NCI-H2107 treated with DMSO at 0.1 percent for 48 hours (cell line): ENCODE data around the gene GYPC.

Source experiments
- DNase-seq: peaks from one replicate; lab custom pipeline; 2025; ENCODE audit not compliant: unreplicated experiment; lab: John Stamatoyannopoulos, UW

GYPC gene

GRCh38 chr2:126649101-126649500 is 6.9 kb upstream of the GYPC start:
- no peak for DNase-seq

- DNase-seq, result no peak
Measured at GRCh38 chr2:126650994-126651393, 5.0 kb upstream of the GYPC start.

GRCh38 chr2:126652323-126652891 is 3.6 kb upstream of the GYPC start:
- no peak for DNase-seq

GRCh38 chr2:126653109-126653508 is 2.8 kb upstream of the GYPC start:
- no peak for DNase-seq

- no peak for DNase-seq
Measured at GRCh38 chr2:126653761-126654160, 2.2 kb upstream of the GYPC start.

GRCh38 chr2:126655051-126655450 is 907 bp upstream of the GYPC start:
- DNase-seq, result no peak

- DNase-seq, result no peak
Measured at GRCh38 chr2:126656431-126657147, 631 bp downstream of the GYPC start.

- no peak for DNase-seq
Measured at GRCh38 chr2:126657148-126657635, 1.2 kb downstream of the GYPC start.

GRCh38 chr2:126657636-126658318 is 1.8 kb downstream of the GYPC start:
- no peak for DNase-seq

GRCh38 chr2:126658319-126658904 is 2.5 kb downstream of the GYPC start:
- no peak for DNase-seq

GRCh38 chr2:126658905-126659561 is 3.1 kb downstream of the GYPC start:
- no peak for DNase-seq

- DNase-seq, result no peak
Measured at GRCh38 chr2:126659562-126660467, 3.9 kb downstream of the GYPC start.

- no peak for DNase-seq
Measured at GRCh38 chr2:126660971-126661370, 5.0 kb downstream of the GYPC start.

- DNase-seq, result no peak
Measured at GRCh38 chr2:126661702-126662500, 5.9 kb downstream of the GYPC start.

- DNase-seq, result no peak
Measured at GRCh38 chr2:126662621-126663020, 6.7 kb downstream of the GYPC start.

GRCh38 chr2:126663184-126663963 is 7.4 kb downstream of the GYPC start:
- no peak for DNase-seq

GRCh38 chr2:126664234-126664633 is 8.3 kb downstream of the GYPC start:
- DNase-seq, result no peak

GRCh38 chr2:126664639-126665038 is 8.7 kb downstream of the GYPC start:
- DNase-seq, result no peak

GRCh38 chr2:126665483-126665882 is 9.5 kb downstream of the GYPC start:
- no peak for DNase-seq
